Measurements from ENCODE around the gene CEP295NL.

- TF ChIP-seq POLR2AphosphoS5 (IDR thresholded peaks at IDR 0.05; ENCODE audit: low read depth, low read length) (no peak), TAF1 (IDR thresholded peaks at IDR 0.05; ENCODE audit: low read depth, low read length) (no peak), POLR2A (IDR thresholded peaks at IDR 0.05; ENCODE audit: low read depth, low read length) (no peak), POU2F2 (IDR thresholded peaks at IDR 0.05; ENCODE audit: low read depth, low read length) (no peak), SPI1 (IDR thresholded peaks at IDR 0.05; ENCODE audit: low read depth, low read length) (no peak), PAX5 (IDR thresholded peaks at IDR 0.05; ENCODE audit: insufficient read depth, low read length, severe bottlenecking) (no peak)
Observed at GRCh38 chr17:78929908-78930775, 27.1 kb upstream of the CEP295NL start.
